NCI-H82 treated with DMSO at 0.1 percent for 48 hours (cell line): ENCODE results near the gene ZNF837.
"Not testable (repeated sequence)": the region's sequence is repeated elsewhere in the genome, so short reads cannot be mapped to it uniquely, and the experiment has no call there.

Source experiments
- DNase-seq: peaks from one replicate; lab custom pipeline; 2025; ENCODE audit not compliant: unreplicated experiment; lab: John Stamatoyannopoulos, UW

The ZNF837 gene

GRCh38 chr19:58351990-58352755, 28.7 kb downstream of the ZNF837 start:
- no peak for DNase-seq

- no peak for DNase-seq
These were observed 29.3 kb downstream of the ZNF837 start for GRCh38 chr19:58351558-58351878.

- DNase-seq, result no peak
These were observed 29.8 kb downstream of the ZNF837 start for GRCh38 chr19:58350871-58351557.

- no peak for DNase-seq
These were observed 30.6 kb downstream of the ZNF837 start for GRCh38 chr19:58350001-58350861.

- no peak for DNase-seq
These were observed 31.2 kb downstream of the ZNF837 start for GRCh38 chr19:58349590-58349989.

GRCh38 chr19:58348080-58348479, 32.8 kb downstream of the ZNF837 start:
- not testable (repeated sequence) for DNase-seq

- DNase-seq, result peak; percentile 51
These were observed 33.6 kb downstream of the ZNF837 start for GRCh38 chr19:58346961-58347929.

- no peak for DNase-seq
These were observed 35.3 kb downstream of the ZNF837 start for GRCh38 chr19:58345558-58345957.

GRCh38 chr19:58338825-58339558, 41.8 kb downstream of the ZNF837 start:
- no peak for DNase-seq

- no peak for DNase-seq
These were observed 42.5 kb downstream of the ZNF837 start for GRCh38 chr19:58338336-58338735.

- DNase-seq, result no peak
These were observed 44.0 kb downstream of the ZNF837 start for GRCh38 chr19:58336820-58337219.

GRCh38 chr19:58336216-58336615, 44.6 kb downstream of the ZNF837 start:
- DNase-seq, result no peak

- DNase-seq, result no peak
These were observed 45.2 kb downstream of the ZNF837 start for GRCh38 chr19:58335630-58336029.

- DNase-seq, result no peak
These were observed 46.1 kb downstream of the ZNF837 start for GRCh38 chr19:58334691-58335249.

GRCh38 chr19:58332697-58333096, 48.1 kb downstream of the ZNF837 start:
- DNase-seq, result no peak

- DNase-seq, result no peak
These were observed 50.4 kb downstream of the ZNF837 start for GRCh38 chr19:58330458-58330857.

- DNase-seq, result no peak
These were observed 51.8 kb downstream of the ZNF837 start for GRCh38 chr19:58328999-58329398.

GRCh38 chr19:58326914-58327726, 53.7 kb downstream of the ZNF837 start, which contains the start of gene ZSCAN22:
Gene ZSCAN22, plus strand, starts transcription at chr19:58326994. Its CDS starts 7,809 bp downstream, at chr19:58334803.
- DNase-seq, result peak; percentile 87

- no peak for DNase-seq
These were observed 54.3 kb downstream of the ZNF837 start for GRCh38 chr19:58326501-58326913.
